Testis (tissue), 2 donors: ENCODE measurements around the gene DIS3L.

Source experiments
- POLR2A ChIP-seq: fragments of 450-650 bp; IDR thresholded peaks from one replicate; pipeline ENCODE4 v1.6.1; 2017; ENCODE audit warnings: antibody characterized with exemption, mild to moderate bottlenecking, moderate library complexity
- TF ChIP-seq, protein P1 (sequence below), 3 experiments: fragments of 450-650 bp in 2 of 3; fragments of 200-600 bp in 1 of 3; sonication (generic) in 1 of 3; IDR thresholded peaks; one replicate each; pipeline ENCODE4 v1.5.1; 2016 to 2019; ENCODE audit warnings: antibody characterized with exemption in 3 of 3, mild to moderate bottlenecking in 2 of 3, moderate library complexity in 1 of 3

DNA sequence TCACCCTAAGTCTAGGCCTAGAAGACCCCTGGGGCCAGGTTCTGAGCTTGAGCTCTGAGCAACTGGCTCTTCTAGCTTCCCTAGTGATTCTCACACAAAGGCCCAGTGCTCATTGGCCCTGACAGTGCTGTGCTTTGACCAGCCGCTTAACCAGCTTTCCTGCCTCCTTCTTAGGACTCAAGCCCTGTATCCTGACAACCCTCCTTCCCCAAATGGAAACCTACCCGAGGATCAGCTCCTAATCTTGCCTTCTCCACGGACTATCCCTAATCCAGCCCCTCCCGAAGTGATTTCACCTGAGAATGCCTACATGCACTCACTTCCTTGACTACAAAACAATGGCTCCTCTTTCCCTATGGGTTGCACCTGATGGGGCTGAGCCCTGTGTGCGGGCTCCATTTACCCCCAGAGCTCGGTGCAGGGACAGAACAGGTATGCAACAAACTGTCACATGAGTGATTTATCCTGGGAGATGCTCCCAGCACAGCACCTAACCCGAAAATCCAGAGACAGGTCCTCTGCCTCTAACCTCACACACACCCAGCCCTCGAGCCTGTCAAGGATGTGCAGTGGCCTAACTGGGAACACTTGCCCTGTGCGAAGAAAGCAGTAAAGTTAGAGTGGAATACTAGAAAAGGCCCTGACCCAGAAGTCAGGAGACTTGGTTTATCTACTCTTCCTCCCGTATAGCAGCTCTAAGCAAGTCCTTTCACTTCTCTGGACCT, 42.1 kb upstream of the DIS3L start:
- TF ChIP-seq, protein P1, sequence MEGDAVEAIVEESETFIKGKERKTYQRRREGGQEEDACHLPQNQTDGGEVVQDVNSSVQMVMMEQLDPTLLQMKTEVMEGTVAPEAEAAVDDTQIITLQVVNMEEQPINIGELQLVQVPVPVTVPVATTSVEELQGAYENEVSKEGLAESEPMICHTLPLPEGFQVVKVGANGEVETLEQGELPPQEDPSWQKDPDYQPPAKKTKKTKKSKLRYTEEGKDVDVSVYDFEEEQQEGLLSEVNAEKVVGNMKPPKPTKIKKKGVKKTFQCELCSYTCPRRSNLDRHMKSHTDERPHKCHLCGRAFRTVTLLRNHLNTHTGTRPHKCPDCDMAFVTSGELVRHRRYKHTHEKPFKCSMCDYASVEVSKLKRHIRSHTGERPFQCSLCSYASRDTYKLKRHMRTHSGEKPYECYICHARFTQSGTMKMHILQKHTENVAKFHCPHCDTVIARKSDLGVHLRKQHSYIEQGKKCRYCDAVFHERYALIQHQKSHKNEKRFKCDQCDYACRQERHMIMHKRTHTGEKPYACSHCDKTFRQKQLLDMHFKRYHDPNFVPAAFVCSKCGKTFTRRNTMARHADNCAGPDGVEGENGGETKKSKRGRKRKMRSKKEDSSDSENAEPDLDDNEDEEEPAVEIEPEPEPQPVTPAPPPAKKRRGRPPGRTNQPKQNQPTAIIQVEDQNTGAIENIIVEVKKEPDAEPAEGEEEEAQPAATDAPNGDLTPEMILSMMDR (IDR thresholded peaks at IDR 0.05) = no peak
- no peak for TF ChIP-seq POLR2A
